Heart left ventricle (tissue), 16 donors: ENCODE measurements around the gene ERI3. TPM values are rescaled to one million over a fixed set of nuclear protein-coding genes. Genes with fewer than 3 reads are reported as not detected.

Experiments used
- ATAC-seq, 4 donors: fragments of 200-7000 bp; cut with Tn5 transposase; one replicate each; pipeline ENCODE4 v1.9.1; 2020 to 2022; ENCODE audit warnings: moderate library complexity in 4 of 4, mild to moderate bottlenecking in 3 of 4, moderate number of reproducible peaks in 1 of 4
- DNase-seq, 5 donors: peaks; one replicate each; pipeline ENCODE4 v3.0.0-alpha.2; 2020
- H3K27ac ChIP-seq, 12 donors: fragments of 200-600 bp; sonication (generic) in 4 of 12; one replicate each; pipeline versions ENCODE4 v1.5.0 to v1.8.0; 2016 to 2022; ENCODE audit warnings: mild to moderate bottlenecking in 2 of 12
- H3K27me3 ChIP-seq, 9 donors: fragments of 200-600 bp; sonication (generic) in 2 of 9; one replicate each; pipeline versions ENCODE4 v1.5.1 to v1.8.0; 2016 to 2022; ENCODE audit warnings: mild to moderate bottlenecking in 3 of 9
- H3K36me3 ChIP-seq, 9 donors: fragments of 200-600 bp; sonication (generic) in 2 of 9; one replicate each; pipeline versions ENCODE4 v1.5.0 to v1.8.0; 2018 to 2022; ENCODE audit warnings: mild to moderate bottlenecking in 2 of 9
- H3K4me1 ChIP-seq, 12 donors: fragments of 200-600 bp; sonication (generic) in 4 of 12; one replicate each; pipeline versions ENCODE4 v1.5.0 to v1.8.0; 2016 to 2022; ENCODE audit warnings: mild to moderate bottlenecking in 3 of 12
- H3K4me3 ChIP-seq, 12 donors: fragments of 200-600 bp; sonication (generic) in 4 of 12; one replicate each; pipeline versions ENCODE4 v1.5.0 to v1.8.0; 2017 to 2022; ENCODE audit warnings: mild to moderate bottlenecking in 9 of 12, moderate library complexity in 4 of 12
- H3K9me3 ChIP-seq, 12 donors: fragments of 200-600 bp; sonication (generic) in 4 of 12; one replicate each; pipeline versions ENCODE4 v1.5.0 to v1.8.0; 2016 to 2022; ENCODE audit warnings: mild to moderate bottlenecking in 1 of 12
- POLR2A ChIP-seq, 2 donors: fragments of 450-650 bp; IDR thresholded peaks; one replicate each; pipeline ENCODE4 v1.6.1; 2017; ENCODE audit warnings: antibody characterized with exemption in 2 of 2, mild to moderate bottlenecking in 2 of 2, moderate library complexity in 2 of 2
- WGBS, 4 donors: extraction: QIAGEN DNeasy Blood & Tissue Kit in 2 of 4; methylation state at CpG; one replicate each; pipeline versions ENCODE4 v1.1.5 to v1.1.7; 2013 to 2018; 5-methylcytosine and 5-hydroxymethylcytosine counted together
- intact Hi-C, 10 donors: fragments of 100-400 bp; cut with DNase I; formaldehyde crosslinking; loops; one replicate each; pipeline versions ENCODE4 v1.11.1 to v1.14.2; 2022
- polyA plus RNA-seq, 2 donors: library from polyadenylated mRNA; stranded (reverse); fragments of 200-250 nt; gene quantifications; one replicate each; pipeline ENCODE4 v1.2.3, GENCODE V29; 2013
- total RNA-seq, 9 donors: library from RNA; depleted of rRNA in 2 of 9; stranded (reverse); fragments of >200 nt in 2 of 9; fragmentation: NEBNext Ultra II Directional in 3 of 9; extraction: Animal tissue kit (Norgen Biotek cat#: 25700) in 3 of 9; gene quantifications; one replicate each; pipeline versions ENCODE4 v1.1.0 to v1.2.4, GENCODE V29; 2016 to 2023
- TF ChIP-seq, protein P1 (sequence below), 12 donors: fragments of 200-600 bp; sonication (generic) in 4 of 12; IDR thresholded peaks; one replicate each; pipeline versions ENCODE4 v1.5.0 to v1.8.0; 2018 to 2022; ENCODE audit warnings: antibody characterized with exemption in 12 of 12, mild to moderate bottlenecking in 5 of 12
- donor health status: ischemic (EF 13 %, LVEDD 7.1; RV severe dilation, severe dysfunction).
- donor health status: healthy with polysubstance abuse.
- donor health status: DM: no; HTN: yes; CAD: no.
- donor health status: DM: no; HTN: no; CAD: no.
- donor health status: ischemic (EF 25% LVEDD 6.9; RV normal size, moderate dysfunction).
- donor health status: ischemic (EF 25% LVEDD 5.7; RV mildly dilated, moderate dysfunction).
- donor health status: healthy.
- donor health status: DM: yes; HTN: yes; CAD: no.
- donor health status: ischemic (EF 35%, LVEDD 5.7; RV mildly dilated, moderate dysfunction).
- donor health status: nonischemic (EF 11% LVEDD 7.7; RV severe dilation, severe dysfunction).
- donor health status: DM: yes; HTN: yes; CAD: no.
- donor health status: PGD.
- donor health status: ischemic (EF 29% LVEDD 5.4; RV normal size, mild dysfunction).
- donor health status: nonischemic (EF 23%, LVEDD 6.1; RV moderate dilation, normal function).

Gene ERI3
- total and polyA plus RNA-seq, 11 donors, result 29.8 to 68.9 (median 48.0) TPM

DNA sequence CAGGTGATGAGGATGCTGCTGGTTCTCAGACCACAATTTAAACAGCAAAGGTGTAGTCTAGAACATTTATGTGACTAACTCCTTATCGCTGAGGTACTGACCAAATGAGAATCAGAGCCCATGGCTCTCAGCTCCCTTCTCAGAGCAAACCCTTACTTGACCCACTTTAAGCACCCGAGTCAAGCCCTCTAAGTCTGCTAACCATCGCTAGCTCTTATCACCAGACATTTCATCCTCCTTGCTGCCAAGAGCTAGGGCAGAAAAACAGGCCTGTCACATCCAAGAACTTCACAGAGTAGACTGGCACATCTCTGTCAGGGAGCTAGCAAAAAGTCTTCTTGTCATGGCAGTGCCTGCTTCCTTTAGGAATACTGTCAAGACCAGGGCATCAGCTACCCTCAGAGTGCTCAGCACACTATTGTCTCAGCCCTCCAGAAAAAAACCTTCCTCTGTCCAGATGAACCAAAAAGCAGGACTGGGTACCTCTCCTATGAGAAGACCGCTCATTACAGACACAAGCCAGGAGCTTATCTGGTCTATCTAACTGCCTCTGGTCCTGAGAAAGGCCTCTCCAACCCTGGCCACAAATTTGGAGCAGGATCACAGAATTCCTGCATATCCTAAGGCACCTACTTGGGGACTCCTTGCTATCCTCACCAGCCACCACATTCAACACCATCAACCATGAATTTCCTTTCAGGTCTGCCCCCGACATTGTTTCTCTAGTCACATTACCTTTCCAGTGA, 26.2 kb downstream of the ERI3 start:
- Histone ChIP-seq H3K36me3 (peaks cover 0 to 23% (median 6%) of the 10 kb centered on the region in 9 donors), H3K9me3 (no peaks in the 10 kb centered on the region), H3K4me3 (no peak overlapping the region), H3K27me3 (no peaks in the 10 kb centered on the region), H3K4me1 (peaks cover 0 to 27% (median 20%) of the 10 kb centered on the region in 12 donors), H3K27ac (peak overlapping the region in 1 of 12 donors; percentile 32)
- TF ChIP-seq POLR2A (IDR thresholded peaks at IDR 0.05), result no peak
- TF ChIP-seq, protein P1, sequence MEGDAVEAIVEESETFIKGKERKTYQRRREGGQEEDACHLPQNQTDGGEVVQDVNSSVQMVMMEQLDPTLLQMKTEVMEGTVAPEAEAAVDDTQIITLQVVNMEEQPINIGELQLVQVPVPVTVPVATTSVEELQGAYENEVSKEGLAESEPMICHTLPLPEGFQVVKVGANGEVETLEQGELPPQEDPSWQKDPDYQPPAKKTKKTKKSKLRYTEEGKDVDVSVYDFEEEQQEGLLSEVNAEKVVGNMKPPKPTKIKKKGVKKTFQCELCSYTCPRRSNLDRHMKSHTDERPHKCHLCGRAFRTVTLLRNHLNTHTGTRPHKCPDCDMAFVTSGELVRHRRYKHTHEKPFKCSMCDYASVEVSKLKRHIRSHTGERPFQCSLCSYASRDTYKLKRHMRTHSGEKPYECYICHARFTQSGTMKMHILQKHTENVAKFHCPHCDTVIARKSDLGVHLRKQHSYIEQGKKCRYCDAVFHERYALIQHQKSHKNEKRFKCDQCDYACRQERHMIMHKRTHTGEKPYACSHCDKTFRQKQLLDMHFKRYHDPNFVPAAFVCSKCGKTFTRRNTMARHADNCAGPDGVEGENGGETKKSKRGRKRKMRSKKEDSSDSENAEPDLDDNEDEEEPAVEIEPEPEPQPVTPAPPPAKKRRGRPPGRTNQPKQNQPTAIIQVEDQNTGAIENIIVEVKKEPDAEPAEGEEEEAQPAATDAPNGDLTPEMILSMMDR (IDR thresholded peaks at IDR 0.05), result no peak
- WGBS, 4 donors, result 64 to 81% (median 76%) methylated on average over 5 of the region's 5 CpGs
- no peak for DNase-seq
- intact Hi-C loops, result no loop called here
- peak in 1 of 4 donors; percentile 22 for ATAC-seq

DNA sequence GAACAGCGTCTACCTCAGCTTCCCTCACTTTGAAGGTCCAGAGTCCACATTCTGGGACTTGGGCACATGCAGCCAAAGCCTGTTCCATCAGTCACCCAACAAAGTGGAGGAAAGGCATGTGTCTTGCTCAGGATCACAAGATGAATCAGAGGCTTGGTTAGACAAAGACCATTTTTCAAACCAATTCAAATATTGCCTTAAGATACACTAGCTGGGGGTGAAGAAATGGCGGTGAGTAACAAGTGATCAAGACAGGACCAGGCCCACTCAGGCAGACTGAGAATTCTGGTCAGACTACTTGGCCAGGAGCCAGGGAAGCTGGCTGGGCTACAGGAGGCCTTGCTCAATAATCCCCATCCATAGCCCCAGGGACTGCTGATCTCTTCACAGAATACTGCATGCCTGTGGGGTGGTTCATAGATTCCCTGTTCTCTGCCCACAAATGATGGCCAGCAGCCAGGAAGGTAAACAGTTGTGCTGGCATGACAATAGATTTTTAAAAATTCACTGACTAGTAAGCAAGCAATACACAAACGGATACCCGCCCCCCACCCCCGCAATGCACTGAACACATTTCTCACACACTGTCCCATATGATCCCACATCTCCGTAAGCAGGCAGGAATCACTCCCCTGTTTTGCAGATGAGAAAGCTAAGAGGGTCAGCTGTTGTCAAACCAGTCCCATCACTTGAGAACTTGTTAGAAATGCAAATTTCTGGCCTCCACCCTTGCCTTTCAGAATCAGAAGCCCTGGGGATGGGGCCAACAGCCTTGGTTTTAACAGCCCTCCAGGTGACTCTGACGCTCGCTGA, 27.2 kb downstream of the ERI3 start:
- DNase-seq (peak; percentile 66 to 91 (median 80)), ATAC-seq (peak; percentile 64 to 97 (median 78))
- Histone ChIP-seq H3K27ac (peak overlapping the region in 4 of 12 donors; percentile 11 to 32 (median 22)), H3K4me3 (no peak overlapping the region), H3K9me3 (no peaks in the 10 kb centered on the region), H3K36me3 (peaks cover 0 to 15% (median 6%) of the 10 kb centered on the region in 9 donors), H3K27me3 (no peaks in the 10 kb centered on the region), H3K4me1 (peaks cover 0 to 32% (median 20%) of the 10 kb centered on the region in 12 donors)
- no peak for TF ChIP-seq POLR2A (IDR thresholded peaks at IDR 0.05)
- TF ChIP-seq, protein P1 (IDR thresholded peaks at IDR 0.05), result no peak
- 72 to 82% (median 78%) methylated on average over 8 of the region's 8 CpGs for WGBS, 4 donors
- intact Hi-C loops, result no loop called here

DNA sequence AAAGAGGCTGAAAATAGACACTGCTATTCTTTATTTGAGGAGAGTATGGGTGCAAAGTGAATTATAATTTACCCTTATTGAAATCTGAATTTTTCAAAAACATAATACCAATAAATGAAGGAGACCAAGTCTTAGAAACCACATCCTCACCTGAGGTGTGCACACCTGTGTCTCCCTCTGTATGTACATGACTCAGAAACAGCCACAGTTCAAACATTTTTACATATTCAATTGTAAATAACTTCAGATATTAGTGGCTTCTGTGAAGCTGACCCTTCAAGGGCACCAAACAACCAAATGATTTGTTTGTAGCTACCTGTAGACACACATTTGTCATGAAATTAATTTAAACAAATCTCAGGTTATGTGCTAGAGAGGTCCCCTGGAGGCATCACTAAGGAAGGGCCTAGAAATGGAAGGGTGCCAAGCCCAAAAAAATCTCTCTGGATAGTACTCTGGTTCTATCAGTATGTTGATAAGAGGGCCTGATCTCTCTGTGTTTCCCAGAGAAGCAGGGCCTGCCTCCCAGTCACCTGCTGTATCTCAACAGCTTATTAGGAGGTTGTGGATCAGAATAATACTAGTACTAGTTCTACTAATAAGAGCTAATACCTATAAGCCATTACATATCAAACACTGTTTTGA, 28.1 kb downstream of the ERI3 start:
- intact Hi-C loops, result no loop called here
- Histone ChIP-seq H3K4me3 (no peak overlapping the region), H3K27ac (peak overlapping the region in 2 of 12 donors; percentile 20 to 25), H3K4me1 (peaks cover 0 to 32% (median 20%) of the 10 kb centered on the region in 12 donors), H3K27me3 (no peaks in the 10 kb centered on the region), H3K36me3 (peaks cover 0 to 8% (median 0%) of the 10 kb centered on the region in 9 donors), H3K9me3 (no peaks in the 10 kb centered on the region)
- DNase-seq (no peak), ATAC-seq (no peak)
- no peak for TF ChIP-seq POLR2A (IDR thresholded peaks at IDR 0.05)
- TF ChIP-seq, protein P1 (IDR thresholded peaks at IDR 0.05), result no peak
